GM15510 (cell line): ENCODE results near the gene CHCHD3.

Experiments
- POLR2A ChIP-seq: IDR thresholded peaks from 3 replicates; pipeline ENCODE4 v1.6.1; 2011; ENCODE audit warnings: borderline replicate concordance; ENCODE audit not compliant: insufficient read length; ENCODE audit errors: extremely low read depth

CHCHD3 gene

DNA sequence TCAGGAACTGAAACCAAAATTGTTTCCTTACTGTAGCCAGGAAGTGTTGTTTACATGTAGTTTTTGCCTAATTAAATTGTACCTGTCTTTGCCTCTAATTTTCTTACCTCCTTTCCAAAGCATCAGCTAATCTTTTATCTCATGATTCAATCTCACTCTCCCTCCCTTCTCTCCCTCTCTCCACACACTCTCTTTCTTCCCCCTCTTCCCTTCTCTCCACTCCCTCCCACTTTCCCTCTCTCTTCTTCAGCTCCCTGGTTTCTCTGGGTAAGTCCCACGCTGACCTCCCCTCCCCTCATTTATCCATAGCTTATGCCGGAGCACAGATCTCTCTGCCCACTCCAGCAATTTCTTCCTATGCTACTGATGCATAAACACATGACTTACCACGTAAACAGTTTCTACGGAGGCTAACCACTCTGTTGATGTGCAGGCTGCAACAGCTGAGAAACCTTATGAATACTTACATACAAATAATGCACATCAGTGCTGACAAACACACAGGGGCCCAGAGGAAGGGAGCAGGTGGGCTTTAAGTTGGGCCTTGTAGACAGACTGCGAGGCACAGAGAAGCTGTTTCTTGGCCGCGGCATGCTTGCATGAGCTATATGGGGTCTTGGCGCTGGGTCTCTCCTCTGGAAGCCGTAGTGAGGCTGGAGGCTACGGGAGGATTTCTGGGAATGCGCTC, 331.2 kb downstream of the CHCHD3 start:
- TF ChIP-seq POLR2A: no peak

GRCh38 chr7:132750096-132750495, 331.8 kb downstream of the CHCHD3 start:
- no peak for TF ChIP-seq POLR2A

DNA sequence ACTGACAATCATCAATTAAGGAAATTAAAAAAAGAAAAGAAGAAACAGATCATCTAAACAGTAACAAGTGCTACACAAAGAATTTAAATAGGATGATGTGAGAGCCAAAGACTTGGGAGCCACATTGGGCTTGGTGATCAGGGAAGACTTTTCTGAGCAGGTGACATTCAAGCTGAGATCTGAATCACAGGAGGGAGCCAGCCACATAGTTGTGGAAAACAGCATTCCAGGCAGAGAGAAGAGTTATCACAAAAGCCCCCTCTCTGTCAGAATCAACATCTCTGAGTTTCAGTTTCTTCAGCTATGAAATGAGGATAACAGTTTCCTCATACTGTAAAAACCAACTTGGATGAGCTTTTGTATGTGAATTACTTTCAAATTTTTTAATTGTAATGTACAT, 336.4 kb downstream of the CHCHD3 start:
- no peak for TF ChIP-seq POLR2A

DNA sequence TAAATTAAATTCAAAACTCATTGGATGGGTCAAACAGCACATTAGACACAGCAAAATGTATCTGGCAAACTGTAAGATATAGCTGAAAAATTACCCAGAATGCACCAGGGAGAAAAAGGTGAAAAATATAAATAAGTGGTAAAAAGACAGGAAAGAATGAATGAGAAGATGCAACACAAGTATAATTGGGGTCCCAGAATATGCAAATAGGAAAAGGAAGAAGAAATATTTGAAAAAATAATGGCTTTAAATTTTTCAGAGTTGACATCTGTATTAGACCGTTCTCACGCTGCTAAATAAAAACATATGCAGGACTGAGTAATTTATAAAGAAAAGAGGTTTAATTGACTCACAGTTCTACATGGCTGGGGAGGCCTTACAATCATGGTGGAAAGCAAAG, 337.9 kb downstream of the CHCHD3 start:
- TF ChIP-seq POLR2A: no peak

- no peak for TF ChIP-seq POLR2A
Measured at GRCh38 chr7:132742189-132742612, 339.7 kb downstream of the CHCHD3 start.

GRCh38 chr7:132740176-132740575, 341.7 kb downstream of the CHCHD3 start:
- TF ChIP-seq POLR2A: no peak

DNA sequence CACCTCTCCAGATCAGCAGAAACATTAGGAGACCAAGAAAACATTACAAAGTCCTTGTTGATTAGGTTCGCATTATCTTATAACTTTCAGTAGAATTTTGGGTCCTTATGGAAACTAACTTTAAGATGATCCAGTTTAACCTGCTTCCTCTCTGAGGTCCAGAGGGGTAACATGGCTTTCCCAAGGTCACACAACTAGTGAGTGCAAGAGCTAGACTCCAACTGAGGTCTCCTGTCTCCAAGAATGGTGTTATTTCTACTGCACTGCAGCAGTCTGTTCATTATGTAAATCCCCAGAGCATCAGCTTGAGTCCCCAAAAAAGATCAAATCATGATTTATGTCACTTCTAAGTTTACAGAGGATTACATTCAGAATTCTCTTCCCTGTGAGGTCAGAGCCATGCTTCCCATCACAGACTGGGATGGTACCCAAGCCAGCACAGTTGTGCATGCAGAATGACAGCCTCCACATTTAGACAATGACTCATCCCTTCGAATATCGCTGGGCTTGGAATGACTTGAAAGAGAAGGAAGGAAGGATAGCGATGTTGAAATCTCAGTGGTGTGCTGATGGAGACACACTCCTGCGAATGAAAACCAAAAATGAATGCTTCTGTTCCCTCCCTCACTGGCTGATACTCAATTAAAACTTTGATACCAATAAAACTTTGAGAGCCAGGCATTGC, 342.5 kb downstream of the CHCHD3 start:
- TF ChIP-seq POLR2A: no peak

DNA sequence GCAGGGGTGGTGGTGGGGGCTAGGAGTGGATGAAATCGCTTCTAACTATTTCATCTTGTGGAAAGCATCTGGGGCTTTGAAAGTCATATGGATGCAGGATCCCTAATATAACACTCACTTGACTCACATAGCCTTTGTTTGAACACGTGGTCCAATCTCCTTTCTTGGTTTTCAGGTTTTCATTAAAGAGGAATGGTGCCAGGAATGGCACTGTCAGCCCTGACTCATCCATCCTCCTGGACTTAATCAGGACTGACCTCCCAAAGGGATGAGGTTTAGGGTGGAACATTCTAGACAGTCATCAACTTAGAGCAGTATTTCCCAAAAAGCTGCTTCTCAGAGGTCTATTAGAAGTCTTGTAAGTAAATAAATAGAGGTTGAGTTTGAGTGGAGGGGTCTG, 343.6 kb downstream of the CHCHD3 start:
- no peak for TF ChIP-seq POLR2A

- no peak for TF ChIP-seq POLR2A
Measured at GRCh38 chr7:132735476-132735875, 346.4 kb downstream of the CHCHD3 start.
